Astrocyte of the spinal cord (primary cell): Measurements from ENCODE around the gene SYT7.
A peak's percentile ranks its signal among the peaks of the same experiment; 100 is the strongest.

Experiments
- DNase-seq: peaks from one replicate; pipeline ENCODE4 v3.0.0; 2011; ENCODE audit warnings: low read depth, low spot score
- H3K4me3 ChIP-seq: 2 replicates; pipeline ENCODE4 v1.5.1; 2011; ENCODE audit warnings: low read depth, mild to moderate bottlenecking, low read length, moderate library complexity
- CTCF ChIP-seq: IDR thresholded peaks from 2 replicates; pipeline ENCODE4 v1.5.1; 2012; ENCODE audit warnings: low read depth, mild to moderate bottlenecking, low read length, inconsistent platforms
- in situ Hi-C: cut with HindIII; loops from 2 replicates; pipeline ENCODE4 v1.10.0; 2017; ENCODE audit warnings: low sequenced_read_pairs

SYT7 gene

GRCh38 chr11:61581030-61581928 lies at the start of gene SYT7:
TSS of gene SYT7 (minus strand) at chr11:61581076. CDS start at chr11:61580820, 256 bp downstream.
- in situ Hi-C loops: no loop called here
- peak; percentile 98 for DNase-seq
- TF ChIP-seq CTCF: peak; percentile 3
- H3K4me3 ChIP-seq: no peak within 1 kb of the TSS

- TF ChIP-seq CTCF: no peak
- DNase-seq: no peak
- no peak overlapping the region for H3K4me3 ChIP-seq
- in situ Hi-C loops: no loop called here
These were observed 49.2 kb upstream of the SYT7 start for GRCh38 chr11:61630089-61630488.

- no peak for DNase-seq
- H3K4me3 ChIP-seq: no peak overlapping the region
- in situ Hi-C loops: no loop called here
- no peak for TF ChIP-seq CTCF
These were observed 48.4 kb upstream of the SYT7 start for GRCh38 chr11:61629082-61629833.

DNA sequence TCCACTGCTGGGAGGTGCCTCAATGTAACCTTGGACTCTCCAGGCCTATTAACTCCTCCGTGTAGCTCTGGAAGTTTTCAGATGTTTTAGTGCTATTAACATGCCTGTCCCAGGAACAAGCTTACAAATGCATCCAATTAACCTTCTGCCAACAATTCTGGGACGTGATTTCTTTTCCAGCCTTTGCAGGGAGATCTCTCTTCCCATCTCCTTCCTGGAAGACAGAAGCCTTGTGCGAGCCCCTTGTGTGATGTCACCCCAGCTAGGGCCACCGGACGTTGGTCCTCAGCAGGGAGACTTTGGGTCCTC lies 47.7 kb upstream of the SYT7 start:
- in situ Hi-C loops: no loop called here
- TF ChIP-seq CTCF: no peak
- no peak overlapping the region for H3K4me3 ChIP-seq
- no peak for DNase-seq

GRCh38 chr11:61627850-61628661 lies 47.2 kb upstream of the SYT7 start:
- DNase-seq: peak; percentile 52
- TF ChIP-seq CTCF: peak; percentile 86
- no peak overlapping the region for H3K4me3 ChIP-seq
- in situ Hi-C loops: no loop called here
